DMS79 treated with DMSO at 0.1 percent for 48 hours (cell line): Measurements from ENCODE around the gene RPUSD1.

ENCODE experiments used
- DNase-seq: peaks from one replicate; lab custom pipeline; 2025; lab: John Stamatoyannopoulos, UW

RPUSD1 gene

DNA sequence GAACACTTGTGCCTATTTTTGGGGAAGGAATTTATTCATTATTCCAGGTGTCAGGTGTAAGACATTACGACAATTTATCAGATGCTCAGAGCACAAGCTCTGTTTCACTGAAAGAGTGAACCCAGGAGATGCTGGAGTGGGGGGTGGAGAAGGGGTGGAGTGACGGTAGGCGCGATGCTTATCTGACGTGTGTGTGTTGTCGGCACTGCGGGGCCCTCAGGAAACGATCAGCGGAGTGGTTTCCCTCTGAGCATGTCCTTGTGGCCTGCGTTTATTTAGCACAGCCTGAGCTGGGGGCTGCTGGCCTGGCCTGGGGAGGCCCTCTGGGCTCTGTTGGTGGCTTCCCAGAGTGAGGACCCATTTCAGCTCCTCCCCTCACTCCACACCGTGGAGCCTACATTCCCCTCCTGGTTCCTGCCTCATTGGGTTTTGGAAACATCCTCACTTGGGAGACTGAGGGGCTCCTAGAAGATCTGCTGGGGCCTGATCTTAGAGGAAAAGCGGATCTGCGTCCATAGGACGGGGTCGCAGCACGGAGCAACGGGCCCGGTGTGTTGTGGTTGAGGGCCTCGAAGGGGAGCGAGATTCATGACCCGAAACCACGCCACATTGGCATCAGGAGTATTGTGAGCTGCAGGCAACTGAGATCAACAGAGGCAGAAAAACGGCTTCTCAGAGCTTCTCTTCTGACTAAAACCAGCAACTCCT lies 31.3 kb upstream of the RPUSD1 start:
- DNase-seq = no peak

GRCh38 chr16:818592-818991 lies 30.4 kb upstream of the RPUSD1 start:
- no peak for DNase-seq

DNA sequence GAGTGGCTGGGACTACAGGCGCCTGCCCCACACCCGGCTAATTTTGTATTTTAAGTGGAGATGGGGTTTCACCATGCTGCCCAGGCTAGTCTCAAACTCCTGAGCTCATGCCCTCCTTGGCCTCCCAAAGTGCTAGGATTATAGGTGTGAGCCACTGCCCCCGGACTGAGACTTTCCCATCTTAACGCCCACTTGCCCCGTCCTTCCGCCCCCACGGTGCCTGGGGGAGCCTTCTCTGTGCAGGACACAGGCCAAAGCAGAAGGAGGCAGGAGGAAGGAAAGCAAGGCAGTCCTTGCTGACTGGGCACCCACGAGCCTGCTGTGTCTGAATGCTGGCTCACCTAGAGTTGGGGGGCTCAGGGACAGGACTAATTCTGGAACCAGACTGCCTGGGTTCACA lies 30.0 kb upstream of the RPUSD1 start:
- no peak for DNase-seq

- no peak for DNase-seq
These were observed 29.1 kb upstream of the RPUSD1 start for GRCh38 chr16:817001-817906.

- no peak for DNase-seq
These were observed 27.7 kb upstream of the RPUSD1 start for GRCh38 chr16:815861-816260.

DNA sequence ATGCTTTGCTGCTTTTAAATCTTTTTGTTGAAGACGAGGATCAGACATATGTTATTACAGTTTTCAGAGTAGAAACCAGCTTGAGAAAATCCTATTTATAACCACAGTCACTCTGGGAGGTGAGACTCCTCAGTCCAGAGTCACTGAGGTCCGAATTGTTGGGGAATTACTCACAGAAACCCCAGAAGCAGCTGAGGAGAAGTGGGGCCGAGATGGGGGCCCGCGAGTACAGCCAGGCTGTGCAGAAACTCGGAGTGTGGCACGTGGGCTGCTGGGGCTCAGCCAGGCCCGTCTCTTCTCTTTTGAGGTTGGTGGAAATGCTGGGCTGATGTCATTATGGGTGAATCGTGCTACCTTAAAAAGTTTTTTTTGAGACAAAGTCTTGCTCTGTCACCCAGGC lies 26.8 kb upstream of the RPUSD1 start:
- DNase-seq = no peak

- DNase-seq = no peak
These were observed 25.8 kb upstream of the RPUSD1 start for GRCh38 chr16:813916-814412.

GRCh38 chr16:813204-813915 lies 25.2 kb upstream of the RPUSD1 start:
- DNase-seq = peak; percentile 42

DNA sequence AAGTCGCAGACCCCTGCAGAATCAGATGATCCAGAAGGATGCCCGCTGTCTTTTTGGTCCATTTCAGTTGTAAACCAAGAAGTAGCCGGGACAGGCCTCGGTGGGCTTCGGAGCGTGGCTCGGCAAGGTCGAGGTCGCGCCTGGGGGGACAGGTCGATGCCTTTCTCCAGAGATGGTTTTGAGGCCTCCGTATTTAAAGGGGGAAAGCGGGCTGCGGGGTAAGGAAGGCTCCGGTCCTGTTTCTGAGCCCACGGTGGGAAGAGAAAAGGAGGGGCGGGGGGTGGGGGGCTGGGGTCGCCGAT lies 19.9 kb upstream of the RPUSD1 start:
- no peak for DNase-seq

DNA sequence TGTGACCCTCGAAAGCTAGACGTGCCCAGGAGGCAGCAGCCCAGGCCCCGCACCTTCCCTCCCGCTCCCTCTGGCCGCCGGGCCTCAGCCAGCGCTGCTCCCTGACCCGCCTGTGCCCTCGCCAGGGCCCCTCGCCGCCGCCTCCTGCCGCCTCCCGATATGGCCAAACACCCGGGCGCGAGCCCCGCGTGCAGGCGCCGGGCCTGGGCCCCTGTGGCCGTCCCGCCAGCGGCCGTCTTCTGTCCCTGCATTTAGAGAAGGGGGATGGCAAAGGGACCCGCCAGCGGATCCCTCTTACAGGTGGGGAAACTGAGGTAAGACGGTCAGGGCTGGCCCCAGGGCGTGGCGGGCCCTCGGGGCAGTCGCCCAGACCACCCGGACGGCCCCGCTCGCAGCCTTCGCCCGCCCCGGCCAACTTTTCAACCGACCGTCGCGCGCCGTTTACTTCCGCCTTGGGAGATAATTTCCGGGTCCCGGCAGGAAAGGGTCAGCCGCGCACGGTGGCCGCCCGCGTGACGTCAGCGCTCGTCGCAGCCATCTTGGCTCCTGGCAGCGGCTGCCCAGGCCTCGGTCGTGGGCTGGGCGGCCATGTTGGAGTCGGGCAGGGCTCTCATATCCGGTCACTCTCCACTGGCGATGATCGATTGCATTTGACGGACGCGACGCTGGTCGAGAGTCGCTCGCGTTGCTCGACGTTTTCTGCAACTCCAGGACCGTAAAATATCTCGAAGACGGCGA lies 19.3 kb upstream of the RPUSD1 start:
- DNase-seq = peak; percentile 21

DNA sequence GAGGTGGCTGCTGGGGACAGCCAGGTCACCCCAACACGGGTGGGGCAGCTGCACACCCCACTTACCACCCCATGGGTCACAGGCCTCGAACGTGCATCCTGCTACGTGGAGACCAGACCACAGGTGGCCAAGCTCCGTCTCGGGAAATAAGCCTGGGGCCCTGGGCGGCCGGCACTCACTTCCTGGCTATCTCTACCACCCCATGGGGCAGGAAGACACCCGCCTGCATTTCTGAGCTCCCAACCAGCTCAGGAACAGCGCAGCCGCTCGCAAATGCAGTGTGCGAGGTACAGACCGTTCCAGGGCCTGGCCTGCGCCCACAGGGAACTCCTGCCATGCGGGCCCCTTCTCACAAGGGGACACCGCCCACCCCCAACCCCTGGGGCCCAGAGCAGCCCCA lies 17.3 kb upstream of the RPUSD1 start:
- no peak for DNase-seq

GRCh38 chr16:804193-805048 lies 16.2 kb upstream of the RPUSD1 start:
- no peak for DNase-seq

- DNase-seq = no peak
These were observed 15.5 kb upstream of the RPUSD1 start for GRCh38 chr16:803754-804080.

GRCh38 chr16:802914-803753 lies 15.0 kb upstream of the RPUSD1 start:
- no peak for DNase-seq

- DNase-seq = no peak
These were observed 14.3 kb upstream of the RPUSD1 start for GRCh38 chr16:802461-802860.

DNA sequence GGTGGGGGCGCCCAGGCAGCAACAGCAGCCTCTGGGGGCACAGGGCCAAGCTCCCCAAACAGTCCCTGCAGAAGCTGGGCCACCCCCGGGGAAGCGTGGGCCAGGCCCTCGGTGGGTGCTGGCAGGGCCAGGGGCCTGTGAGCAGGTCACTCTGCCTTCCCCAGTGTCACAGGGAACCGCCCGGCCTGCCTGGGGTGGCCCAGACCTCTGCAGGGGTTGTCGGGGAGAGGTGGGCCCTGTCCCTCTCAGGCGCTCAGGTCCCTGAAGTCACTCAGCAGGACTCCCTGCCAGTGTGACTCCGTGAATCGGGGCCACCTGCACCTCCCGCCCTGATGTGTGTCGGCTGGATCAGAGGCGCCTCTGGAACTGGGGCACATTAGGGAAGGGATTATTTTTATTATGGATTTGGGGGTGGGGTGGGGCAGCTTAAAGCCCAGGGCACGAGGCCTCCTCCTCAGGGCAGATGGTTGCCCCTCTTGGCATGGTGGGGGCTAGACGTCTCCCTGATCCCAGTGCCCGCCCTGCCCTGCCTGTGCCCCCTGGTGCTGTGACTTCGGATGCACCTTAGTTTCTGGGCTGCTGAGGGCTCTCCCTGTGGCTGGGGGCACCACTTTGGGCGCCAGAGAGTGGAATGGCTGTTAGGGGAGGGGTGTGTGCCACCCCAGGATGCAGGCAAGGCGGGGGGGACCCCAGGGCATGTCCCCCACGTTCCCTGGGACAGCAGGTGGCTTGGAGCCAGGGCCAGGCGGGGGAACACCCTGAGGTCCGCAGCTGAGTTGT lies 13.6 kb upstream of the RPUSD1 start:
- DNase-seq = no peak

DNA sequence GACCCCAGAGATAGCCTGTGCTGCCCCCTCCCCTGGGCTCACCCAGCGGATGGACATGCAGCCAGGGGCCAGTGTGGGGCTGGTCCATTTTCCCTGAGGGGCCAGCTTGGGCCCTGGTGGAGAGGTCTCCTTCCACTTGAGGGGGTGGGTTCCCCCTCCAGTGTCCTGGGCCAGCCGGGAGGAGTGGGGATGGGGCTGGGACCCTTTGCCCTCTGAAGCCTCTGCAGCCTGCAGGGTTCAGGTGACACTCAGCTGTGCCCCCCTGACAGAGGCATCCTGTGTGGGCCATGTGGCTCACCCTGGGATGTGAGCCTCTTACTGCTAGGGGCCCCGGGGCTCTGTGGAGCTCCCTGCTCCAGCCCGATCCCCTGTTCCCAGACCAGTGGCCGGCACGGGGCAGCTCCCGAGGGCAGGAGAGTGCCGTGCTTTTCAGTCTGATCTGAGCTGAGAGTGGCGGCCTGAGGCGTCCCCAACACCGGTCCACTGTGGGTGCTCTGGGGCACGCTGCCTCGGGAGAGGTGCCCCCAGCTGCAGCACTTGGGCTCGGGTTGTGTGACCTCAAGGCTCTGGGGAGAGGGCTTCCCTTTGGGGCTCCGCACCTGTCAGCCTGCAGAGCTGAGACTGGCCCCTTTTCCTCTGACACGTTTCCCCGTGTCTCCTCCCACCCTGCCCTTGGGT lies 12.8 kb upstream of the RPUSD1 start:
- DNase-seq = no peak

GRCh38 chr16:799948-800833 lies 12.0 kb upstream of the RPUSD1 start, which contains the start of gene GNG13:
TSS of gene GNG13 (minus strand) at chr16:800734. CDS start at chr16:799077, 1,657 bp downstream.
- DNase-seq = no peak
